Measurements from ENCODE around the gene ECEL1.

DNA sequence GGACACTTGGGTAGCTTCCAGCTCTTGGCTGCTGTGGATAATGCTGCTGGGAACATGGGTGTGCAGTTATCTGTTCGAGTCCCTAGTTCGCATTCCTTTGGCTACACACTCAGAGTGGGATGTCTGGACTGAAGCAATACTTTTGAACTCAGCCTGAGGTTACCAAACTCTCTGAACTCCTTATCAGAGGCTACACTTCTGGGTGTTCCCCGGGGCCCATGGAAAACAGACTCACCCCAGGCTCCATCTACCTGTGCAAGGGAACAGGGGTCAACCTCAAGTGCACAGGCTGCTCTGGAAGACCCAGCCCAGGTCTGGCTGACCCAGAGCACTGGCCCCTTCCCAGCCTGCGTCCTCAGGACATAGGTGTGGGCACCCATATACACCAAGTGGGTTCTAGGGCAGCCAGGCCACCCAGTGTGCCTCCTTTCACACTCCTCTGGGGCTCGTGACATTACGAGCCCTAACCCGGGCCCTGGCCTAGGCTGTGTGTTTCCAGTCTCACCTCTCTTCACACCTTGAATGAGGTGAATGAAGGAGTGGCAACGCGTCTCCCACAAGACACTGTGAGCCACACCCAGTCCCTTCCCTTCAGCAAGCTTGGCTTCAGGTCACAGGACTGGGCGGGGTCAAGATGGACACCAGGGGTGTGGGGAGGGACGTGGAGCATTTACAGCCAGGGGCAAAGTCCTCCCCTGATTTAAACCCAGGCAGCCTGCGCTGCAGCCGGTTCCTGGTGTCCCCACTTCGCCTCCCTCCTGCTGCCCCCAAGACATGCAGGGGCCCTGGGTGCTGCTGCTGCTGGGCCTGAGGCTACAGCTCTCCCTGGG lies 32.0 kb downstream of the ECEL1 start, which contains the start of gene ALPI:
- TF ChIP-seq, protein P1, sequence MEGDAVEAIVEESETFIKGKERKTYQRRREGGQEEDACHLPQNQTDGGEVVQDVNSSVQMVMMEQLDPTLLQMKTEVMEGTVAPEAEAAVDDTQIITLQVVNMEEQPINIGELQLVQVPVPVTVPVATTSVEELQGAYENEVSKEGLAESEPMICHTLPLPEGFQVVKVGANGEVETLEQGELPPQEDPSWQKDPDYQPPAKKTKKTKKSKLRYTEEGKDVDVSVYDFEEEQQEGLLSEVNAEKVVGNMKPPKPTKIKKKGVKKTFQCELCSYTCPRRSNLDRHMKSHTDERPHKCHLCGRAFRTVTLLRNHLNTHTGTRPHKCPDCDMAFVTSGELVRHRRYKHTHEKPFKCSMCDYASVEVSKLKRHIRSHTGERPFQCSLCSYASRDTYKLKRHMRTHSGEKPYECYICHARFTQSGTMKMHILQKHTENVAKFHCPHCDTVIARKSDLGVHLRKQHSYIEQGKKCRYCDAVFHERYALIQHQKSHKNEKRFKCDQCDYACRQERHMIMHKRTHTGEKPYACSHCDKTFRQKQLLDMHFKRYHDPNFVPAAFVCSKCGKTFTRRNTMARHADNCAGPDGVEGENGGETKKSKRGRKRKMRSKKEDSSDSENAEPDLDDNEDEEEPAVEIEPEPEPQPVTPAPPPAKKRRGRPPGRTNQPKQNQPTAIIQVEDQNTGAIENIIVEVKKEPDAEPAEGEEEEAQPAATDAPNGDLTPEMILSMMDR (conservative IDR thresholded peaks at IDR 0.05), result no peak
- no peak for TF ChIP-seq ZFX (IDR thresholded peaks at IDR 0.05)
